Measurements from ENCODE around the gene DBR1. TPM values are rescaled to one million over a fixed set of nuclear protein-coding genes. Genes with fewer than 3 reads are reported as not detected.
"Not testable (repeated sequence)": the region's sequence is repeated elsewhere in the genome, so short reads cannot be mapped to it uniquely, and the experiment has no call there.

DBR1 gene
- total and polyA plus RNA-seq, 4 donors: 3.2 to 11.0 (median 5.6) TPM

- TF ChIP-seq, protein P1, sequence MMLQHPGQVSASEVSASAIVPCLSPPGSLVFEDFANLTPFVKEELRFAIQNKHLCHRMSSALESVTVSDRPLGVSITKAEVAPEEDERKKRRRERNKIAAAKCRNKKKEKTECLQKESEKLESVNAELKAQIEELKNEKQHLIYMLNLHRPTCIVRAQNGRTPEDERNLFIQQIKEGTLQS (IDR thresholded peaks at IDR 0.05): no peak
Observed at GRCh38 chr3:138154534-138154933, 20.2 kb downstream of the DBR1 start (continued).

DNA sequence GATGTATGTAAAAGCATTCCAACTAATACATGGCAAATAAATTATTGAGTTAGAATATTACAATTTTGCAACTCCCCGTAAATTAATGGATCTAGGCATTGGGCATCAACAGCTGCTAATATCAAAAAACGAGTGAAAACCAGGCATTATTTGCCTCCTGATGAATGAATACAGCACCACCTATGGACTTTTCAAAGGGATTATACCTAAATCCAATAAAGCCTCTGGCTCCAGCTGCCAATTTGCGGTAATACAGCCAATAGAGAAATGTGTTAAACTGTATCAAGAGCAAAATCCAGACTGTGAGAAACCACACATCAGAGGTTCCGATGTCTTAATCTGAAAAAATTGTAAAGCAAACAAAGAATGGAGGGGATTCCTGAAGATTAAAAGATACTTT is 26.2 kb downstream of the DBR1 start:
- TF ChIP-seq, protein P1 (IDR thresholded peaks at IDR 0.05): no peak
- no peak for TF ChIP-seq SP1 (IDR thresholded peaks at IDR 0.05)
- TF ChIP-seq RAD21 (IDR thresholded peaks at IDR 0.05): peak; percentile 4 to 17
- WGBS: 75% methylated on average over 4 of the region's 4 CpGs
- Histone ChIP-seq H3K27ac (ENCODE audit: low read depth in 1 of 2, low read length in 2 of 2) (no peak overlapping the region), H3K9ac (ENCODE audit: low read depth in 1 of 2, low read length in 2 of 2) (no peak overlapping the region), H3K4me3 (ENCODE audit: low read depth in 1 of 3, low read length in 3 of 3) (no peak overlapping the region), H3K36me3 (ENCODE audit: control insufficient read depth in 4 of 4, insufficient read depth in 3 of 4, low read depth in 1 of 4, low read length in 3 of 4) (no peaks in the 10 kb centered on the region), H3K4me1 (ENCODE audit: control insufficient read depth in 4 of 4, insufficient read depth in 4 of 4, low read length in 3 of 4) (no peaks in the 10 kb centered on the region), H3K9me3 (ENCODE audit: control insufficient read depth in 4 of 4, low read length in 3 of 4) (no peaks in the 10 kb centered on the region), H3K27me3 (ENCODE audit: control insufficient read depth in 4 of 4, insufficient read depth in 4 of 4, low read length in 3 of 4) (no peaks in the 10 kb centered on the region)
- DNase-seq (ENCODE audit: low spot score): no peak

DNA sequence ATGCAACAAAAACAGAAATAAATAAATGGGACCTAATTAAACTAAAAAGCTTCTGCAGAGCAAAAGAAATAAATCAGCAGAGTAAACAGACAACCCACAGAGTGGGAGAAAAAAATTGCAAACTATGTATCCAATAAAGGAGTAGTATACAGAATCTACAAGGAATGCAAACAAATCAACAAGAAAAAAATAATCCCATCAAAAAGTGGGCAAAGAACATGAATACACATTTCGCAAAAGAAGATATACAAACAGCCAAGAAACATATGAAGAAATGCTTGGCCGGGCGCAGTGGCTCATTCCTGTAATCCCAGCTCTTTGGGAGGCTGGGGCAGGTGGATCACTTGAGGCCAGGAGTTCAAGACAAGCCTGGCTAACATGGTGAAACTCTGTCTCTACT is 32.5 kb downstream of the DBR1 start:
- not testable (repeated sequence) for H3K9me3 ChIP-seq (ENCODE audit: control insufficient read depth in 4 of 4, low read length in 3 of 4); H3K36me3 ChIP-seq (ENCODE audit: control insufficient read depth in 4 of 4, insufficient read depth in 3 of 4, low read depth in 1 of 4, low read length in 3 of 4); H3K4me3 ChIP-seq (ENCODE audit: low read depth in 1 of 3, low read length in 3 of 3); H3K27ac ChIP-seq (ENCODE audit: low read depth in 1 of 2, low read length in 2 of 2); H3K9ac ChIP-seq (ENCODE audit: low read depth in 1 of 2, low read length in 2 of 2); DNase-seq (ENCODE audit: low spot score); H3K4me1 ChIP-seq (ENCODE audit: control insufficient read depth in 4 of 4, insufficient read depth in 4 of 4, low read length in 3 of 4); H3K27me3 ChIP-seq (ENCODE audit: control insufficient read depth in 4 of 4, insufficient read depth in 4 of 4, low read length in 3 of 4)
- WGBS: 95% methylated on average over 3 of the region's 3 CpGs

DNA sequence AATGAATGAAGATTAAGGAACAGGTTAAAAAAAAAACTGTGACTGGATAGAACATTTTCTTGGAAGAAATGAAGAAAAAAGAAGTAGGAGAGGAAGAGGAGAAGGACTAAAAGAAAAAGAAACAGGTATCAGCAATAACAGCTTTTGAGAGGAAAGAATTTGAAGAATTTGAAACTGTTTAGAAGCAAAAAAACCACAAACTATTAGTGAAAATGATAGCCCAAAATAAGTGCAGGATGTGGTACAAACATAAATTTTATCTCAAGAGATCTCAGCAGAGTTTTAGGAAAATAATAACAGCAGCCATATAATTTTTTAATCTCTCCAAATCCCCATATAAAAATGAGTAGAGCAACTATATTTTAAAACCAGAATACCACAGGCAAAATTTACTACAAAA is 33.8 kb downstream of the DBR1 start:
- H3K36me3 ChIP-seq (ENCODE audit: control insufficient read depth in 4 of 4, insufficient read depth in 3 of 4, low read depth in 1 of 4, low read length in 3 of 4): no peaks in the 10 kb centered on the region
- no peak for DNase-seq (ENCODE audit: low spot score)
- H3K9ac ChIP-seq (ENCODE audit: low read depth in 1 of 2, low read length in 2 of 2): no peak overlapping the region
- H3K27me3 ChIP-seq (ENCODE audit: control insufficient read depth in 4 of 4, insufficient read depth in 4 of 4, low read length in 3 of 4): no peaks in the 10 kb centered on the region
- no peaks in the 10 kb centered on the region for H3K9me3 ChIP-seq (ENCODE audit: control insufficient read depth in 4 of 4, low read length in 3 of 4)
- H3K27ac ChIP-seq (ENCODE audit: low read depth in 1 of 2, low read length in 2 of 2): no peak overlapping the region
- H3K4me3 ChIP-seq (ENCODE audit: low read depth in 1 of 3, low read length in 3 of 3): no peak overlapping the region
- no peaks in the 10 kb centered on the region for H3K4me1 ChIP-seq (ENCODE audit: control insufficient read depth in 4 of 4, insufficient read depth in 4 of 4, low read length in 3 of 4)
- TF ChIP-seq MAX (IDR thresholded peaks at IDR 0.05) (no peak), SP1 (IDR thresholded peaks at IDR 0.05) (no peak), GABPA (IDR thresholded peaks at IDR 0.05 in 1 of 2, conservative IDR thresholded peaks at IDR 0.05 in 1 of 2) (no peak), HNF4G (IDR thresholded peaks at IDR 0.05) (no peak), NR2F2 (IDR thresholded peaks at IDR 0.05) (no peak), RAD21 (IDR thresholded peaks at IDR 0.05) (no peak)
- TF ChIP-seq, protein P2, sequence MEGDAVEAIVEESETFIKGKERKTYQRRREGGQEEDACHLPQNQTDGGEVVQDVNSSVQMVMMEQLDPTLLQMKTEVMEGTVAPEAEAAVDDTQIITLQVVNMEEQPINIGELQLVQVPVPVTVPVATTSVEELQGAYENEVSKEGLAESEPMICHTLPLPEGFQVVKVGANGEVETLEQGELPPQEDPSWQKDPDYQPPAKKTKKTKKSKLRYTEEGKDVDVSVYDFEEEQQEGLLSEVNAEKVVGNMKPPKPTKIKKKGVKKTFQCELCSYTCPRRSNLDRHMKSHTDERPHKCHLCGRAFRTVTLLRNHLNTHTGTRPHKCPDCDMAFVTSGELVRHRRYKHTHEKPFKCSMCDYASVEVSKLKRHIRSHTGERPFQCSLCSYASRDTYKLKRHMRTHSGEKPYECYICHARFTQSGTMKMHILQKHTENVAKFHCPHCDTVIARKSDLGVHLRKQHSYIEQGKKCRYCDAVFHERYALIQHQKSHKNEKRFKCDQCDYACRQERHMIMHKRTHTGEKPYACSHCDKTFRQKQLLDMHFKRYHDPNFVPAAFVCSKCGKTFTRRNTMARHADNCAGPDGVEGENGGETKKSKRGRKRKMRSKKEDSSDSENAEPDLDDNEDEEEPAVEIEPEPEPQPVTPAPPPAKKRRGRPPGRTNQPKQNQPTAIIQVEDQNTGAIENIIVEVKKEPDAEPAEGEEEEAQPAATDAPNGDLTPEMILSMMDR (IDR thresholded peaks at IDR 0.05; ENCODE audit: low read depth, low read length, missing input control): no peak

GRCh38 chr3:138139691-138140090 is 35.0 kb downstream of the DBR1 start:
- Histone ChIP-seq H3K27ac (ENCODE audit: low read depth in 1 of 2, low read length in 2 of 2) (no peak overlapping the region), H3K9ac (ENCODE audit: low read depth in 1 of 2, low read length in 2 of 2) (no peak overlapping the region), H3K4me1 (ENCODE audit: control insufficient read depth in 4 of 4, insufficient read depth in 4 of 4, low read length in 3 of 4) (no peaks in the 10 kb centered on the region), H3K36me3 (ENCODE audit: control insufficient read depth in 4 of 4, insufficient read depth in 3 of 4, low read depth in 1 of 4, low read length in 3 of 4) (no peaks in the 10 kb centered on the region), H3K4me3 (ENCODE audit: low read depth in 1 of 3, low read length in 3 of 3) (no peak overlapping the region), H3K9me3 (ENCODE audit: control insufficient read depth in 4 of 4, low read length in 3 of 4) (no peaks in the 10 kb centered on the region), H3K27me3 (ENCODE audit: control insufficient read depth in 4 of 4, insufficient read depth in 4 of 4, low read length in 3 of 4) (no peaks in the 10 kb centered on the region)
- WGBS: 88% methylated on average over 2 of the region's 2 CpGs
- no peak for TF ChIP-seq NR2F2 (IDR thresholded peaks at IDR 0.05)
- TF ChIP-seq TAF1 (conservative IDR thresholded peaks at IDR 0.05): no peak
- DNase-seq (ENCODE audit: low spot score): no peak

Measured in liver (tissue), 9 donors.